Astrocyte (in vitro differentiated cells and primary cell): ENCODE measurements around the gene MYO6. TPM values are rescaled to one million over a fixed set of nuclear protein-coding genes. Genes with fewer than 3 reads are reported as not detected.

Source experiments
- DNase-seq: peaks from one replicate; pipeline ENCODE4 v3.0.0-alpha.2; 2010; ENCODE audit warnings: low read depth
- FAIRE-seq: peaks from 2 replicates; lab custom pipeline; 2011; peaks lifted over from hg19 to GRCh38; lab: Jason Lieb, UNC
- H2AFZ ChIP-seq: 2 replicates; pipeline ENCODE4 v1.6.0; 2012; ENCODE audit warnings: low read depth, low read length, inconsistent platforms
- H3K27ac ChIP-seq: 2 replicates; pipeline ENCODE4 v1.5.1; 2011; ENCODE audit warnings: low read depth, low read length, inconsistent platforms
- H3K27me3 ChIP-seq: 2 replicates; pipeline ENCODE4 v1.6.0; 2011; ENCODE audit warnings: low read length, inconsistent platforms; ENCODE audit not compliant: insufficient read depth
- H3K36me3 ChIP-seq: 2 replicates; pipeline ENCODE4 v1.5.1; 2011; ENCODE audit warnings: low read length, inconsistent platforms; ENCODE audit not compliant: insufficient read depth
- H3K4me1 ChIP-seq: 2 replicates; pipeline ENCODE4 v1.5.1; 2011; ENCODE audit warnings: low read length, inconsistent platforms; ENCODE audit not compliant: insufficient read depth
- H3K4me2 ChIP-seq: 2 replicates; pipeline ENCODE4 v1.6.0; 2012; ENCODE audit warnings: low read length, inconsistent platforms
- H3K4me3 ChIP-seq: 2 replicates; pipeline ENCODE4 v1.5.1; 2011; ENCODE audit warnings: low read depth, mild to moderate bottlenecking, low read length, inconsistent platforms; ENCODE audit not compliant: insufficient read depth
- H3K79me2 ChIP-seq: 2 replicates; pipeline ENCODE4 v1.6.0; 2012; ENCODE audit warnings: mild to moderate bottlenecking, low read length, inconsistent platforms; ENCODE audit not compliant: insufficient read depth
- H3K9ac ChIP-seq: 2 replicates; pipeline ENCODE4 v1.6.0; 2012; ENCODE audit warnings: mild to moderate bottlenecking, low read length, inconsistent platforms
- H3K9me3 ChIP-seq: 2 replicates; pipeline ENCODE4 v1.5.1; 2012; ENCODE audit warnings: low read depth, mild to moderate bottlenecking, low read length, inconsistent platforms; ENCODE audit not compliant: insufficient read depth
- H4K20me1 ChIP-seq: 2 replicates; pipeline ENCODE4 v1.6.0; 2012; ENCODE audit warnings: low read length, inconsistent platforms; ENCODE audit not compliant: insufficient read depth
- H3K27ac Mint-ChIP-seq: one replicate; pipeline ENCODE4 v1.8.0; 2021; ENCODE audit warnings: mild to moderate bottlenecking, mixed read lengths; ENCODE audit not compliant: unreplicated experiment
- H3K27me3 Mint-ChIP-seq: one replicate; pipeline ENCODE4 v1.8.0; 2021; ENCODE audit warnings: low read depth, mixed read lengths; ENCODE audit not compliant: unreplicated experiment
- H3K36me3 Mint-ChIP-seq: one replicate; pipeline ENCODE4 v1.8.0; 2021; ENCODE audit warnings: low read depth, mixed read lengths; ENCODE audit not compliant: unreplicated experiment
- H3K4me1 Mint-ChIP-seq: one replicate; pipeline ENCODE4 v1.8.0; 2021; ENCODE audit warnings: low read depth, mixed read lengths; ENCODE audit not compliant: unreplicated experiment
- H3K4me3 Mint-ChIP-seq: one replicate; pipeline ENCODE4 v1.8.0; 2021; ENCODE audit warnings: mild to moderate bottlenecking, moderate library complexity, mixed read lengths; ENCODE audit not compliant: unreplicated experiment
- H3K9me3 Mint-ChIP-seq: one replicate; pipeline ENCODE4 v1.8.0; 2021; ENCODE audit warnings: mild to moderate bottlenecking, mixed read lengths; ENCODE audit not compliant: unreplicated experiment
- CTCF ChIP-seq: IDR thresholded peaks from 2 replicates; pipeline ENCODE4 v1.5.1; 2011; ENCODE audit warnings: low read depth, mild to moderate bottlenecking, inconsistent platforms, low read length, moderate library complexity; ENCODE audit not compliant: insufficient read depth
- EZH2 ChIP-seq: IDR thresholded peaks from 2 replicates; pipeline ENCODE4 v1.6.1; 2012; ENCODE audit warnings: mild to moderate bottlenecking, low read length, inconsistent platforms; ENCODE audit not compliant: insufficient read depth
- total RNA-seq: library from RNA; stranded (reverse); gene quantifications from 2 replicates; pipeline ENCODE4 v1.2.1, GENCODE V29; 2021

MYO6 gene
- total RNA-seq, 1 donor from 2014 or later: 33.1 TPM

GRCh38 chr6:75815756-75816155, 66.7 kb downstream of the MYO6 start:
- H3K9me3 Mint-ChIP-seq: no peaks in the 10 kb centered on the region
- no peak overlapping the region for H3K9ac ChIP-seq
- no peaks in the 10 kb centered on the region for H3K79me2 ChIP-seq
- H3K27me3 ChIP-seq: no peaks in the 10 kb centered on the region
- H3K27me3 Mint-ChIP-seq: no peaks in the 10 kb centered on the region
- H3K4me1 ChIP-seq: peaks cover 5% of the 10 kb centered on the region
- FAIRE-seq (no peak), DNase-seq (no peak)
- no peaks in the 10 kb centered on the region for H3K36me3 ChIP-seq
- H3K4me3 ChIP-seq: no peak overlapping the region
- peaks cover 4% of the 10 kb centered on the region for H3K4me1 Mint-ChIP-seq
- no peak overlapping the region for H3K27ac Mint-ChIP-seq
- H4K20me1 ChIP-seq: peaks cover 11% of the 10 kb centered on the region
- TF ChIP-seq CTCF (no peak), EZH2 (no peak)
- no peak overlapping the region for H3K4me3 Mint-ChIP-seq
- no peak overlapping the region for H3K4me2 ChIP-seq
- H3K27ac ChIP-seq: no peak overlapping the region
- peaks cover 4% of the 10 kb centered on the region for H3K36me3 Mint-ChIP-seq
- no peak overlapping the region for H2AFZ ChIP-seq
- no peaks in the 10 kb centered on the region for H3K9me3 ChIP-seq

GRCh38 chr6:75818098-75818855, 69.2 kb downstream of the MYO6 start:
- Mint-ChIP-seq H3K27me3 (no peaks in the 10 kb centered on the region), H3K4me3 (no peak overlapping the region), H3K36me3 (peaks cover 5% of the 10 kb centered on the region), H3K27ac (no peak overlapping the region), H3K9me3 (no peaks in the 10 kb centered on the region), H3K4me1 (peaks cover 1% of the 10 kb centered on the region)
- Histone ChIP-seq H3K4me2 (peak overlapping the region; percentile 22), H2AFZ (no peak overlapping the region), H3K4me1 (peaks cover 5% of the 10 kb centered on the region), H3K27ac (peak overlapping the region; percentile 74), H3K27me3 (no peaks in the 10 kb centered on the region), H3K9ac (peak overlapping the region; percentile 26), H3K9me3 (no peaks in the 10 kb centered on the region), H3K36me3 (no peaks in the 10 kb centered on the region), H3K79me2 (no peaks in the 10 kb centered on the region), H4K20me1 (peaks cover 6% of the 10 kb centered on the region), H3K4me3 (no peak overlapping the region)
- FAIRE-seq (no peak), DNase-seq (peak; percentile 42)
- TF ChIP-seq EZH2 (no peak), CTCF (no peak)

GRCh38 chr6:75819776-75820487, 70.9 kb downstream of the MYO6 start:
- Mint-ChIP-seq H3K4me3 (no peak overlapping the region), H3K27me3 (no peaks in the 10 kb centered on the region), H3K36me3 (peaks cover 3% of the 10 kb centered on the region), H3K27ac (no peak overlapping the region), H3K4me1 (peaks cover 1% of the 10 kb centered on the region), H3K9me3 (no peaks in the 10 kb centered on the region)
- no peaks in the 10 kb centered on the region for H3K9me3 ChIP-seq
- H3K9ac ChIP-seq: no peak overlapping the region
- no peak for FAIRE-seq
- TF ChIP-seq CTCF (no peak), EZH2 (no peak)
- H3K4me3 ChIP-seq: no peak overlapping the region
- H4K20me1 ChIP-seq: peaks cover 5% of the 10 kb centered on the region
- peaks cover 2% of the 10 kb centered on the region for H3K36me3 ChIP-seq
- no peak overlapping the region for H3K27ac ChIP-seq
- H3K4me1 ChIP-seq: peaks cover 5% of the 10 kb centered on the region
- no peak overlapping the region for H2AFZ ChIP-seq
- H3K27me3 ChIP-seq: no peaks in the 10 kb centered on the region
- DNase-seq: no peak
- no peaks in the 10 kb centered on the region for H3K79me2 ChIP-seq
- H3K4me2 ChIP-seq: no peak overlapping the region
